Activated CD8-positive, alpha-beta memory T cell treated with anti-CD3 and anti-CD28 coated beads for 36 hours (primary cell): Measurements from ENCODE around the gene TRIM17. TPM values are rescaled to one million over a fixed set of nuclear protein-coding genes. Genes with fewer than 3 reads are reported as not detected.

Source experiments
- CTCF ChIA-PET: fragments of 350-600 bp; sonication (Branson Sonifier 250); formaldehyde crosslinking; loops from one replicate; lab custom pipeline; 2021; ENCODE audit warnings: antibody characterized with exemption; lab: Charles Lee
- POLR2A ChIA-PET: fragments of 350-600 bp; sonication (Branson Sonifier 250); formaldehyde crosslinking; loops from one replicate; lab custom pipeline; 2021; ENCODE audit warnings: antibody characterized with exemption; lab: Charles Lee
- total RNA-seq, 2 experiments: library from RNA; stranded (reverse); gene quantifications; one replicate each; pipeline ENCODE4 v1.2.3, GENCODE V29; 2021

TRIM17 gene
- total RNA-seq, 2 experiments from 2014 or later = 2.6 to 3.2 TPM

- ChIA-PET CTCF (no interaction called here), POLR2A (no interaction called here)
Measured at GRCh38 chr1:228408869-228409805, 7.5 kb downstream of the TRIM17 start.

- ChIA-PET POLR2A (interaction anchor here (2.1 kb wide), 1 partner anchor 49 kb away, joined by 14 read pairs; a partner anchor contains a TSS), CTCF (no interaction called here)
Measured at GRCh38 chr1:228408041-228408868, 8.4 kb downstream of the TRIM17 start.

GRCh38 chr1:228407106-228408040, 9.3 kb downstream of the TRIM17 start:
- ChIA-PET POLR2A (interaction anchor here (0.7 to 3.0 kb wide), 14 partner anchors 8 to 1799 kb away, joined by 3 to 19 read pairs (median 6); a partner anchor contains a TSS), CTCF (interaction anchor here (1.1 to 1.5 kb wide), 3 partner anchors 50 to 193 kb away, joined by 5 read pairs; a partner anchor contains a TSS)

- CTCF ChIA-PET = interaction anchor here (1.2 to 1.5 kb wide), 2 partner anchors 13 to 52 kb away, joined by 3 to 5 read pairs; a partner anchor contains a TSS
- POLR2A ChIA-PET = interaction anchor here (0.9 to 3.0 kb wide), 5 partner anchors 52 to 239 kb away, joined by 3 to 19 read pairs (median 5); a partner anchor contains a TSS
Measured at GRCh38 chr1:228405979-228406228, 10.8 kb downstream of the TRIM17 start.

- POLR2A ChIA-PET = interaction anchor here (0.5 to 3.0 kb wide), 6 partner anchors 10 to 169 kb away, joined by 3 to 19 read pairs (median 5); a partner anchor contains a TSS
- CTCF ChIA-PET = interaction anchor here (0.8 to 1.5 kb wide), 3 partner anchors 13 to 52 kb away, joined by 3 to 5 read pairs (median 4); a partner anchor contains a TSS
Measured at GRCh38 chr1:228405200-228405978, 11.3 kb downstream of the TRIM17 start.

GRCh38 chr1:228404107-228404720, 12.4 kb downstream of the TRIM17 start:
- ChIA-PET POLR2A (interaction anchor here (1.6 to 1.7 kb wide), 2 partner anchors 53 to 54 kb away, joined by 4 to 5 read pairs; a partner anchor contains a TSS), CTCF (interaction anchor here (1.2 kb wide), 1 partner anchor 16 kb away, joined by 3 read pairs; no protein-coding TSS in a partner anchor)

GRCh38 chr1:228403231-228403631, 13.4 kb downstream of the TRIM17 start:
- POLR2A ChIA-PET = interaction anchor here (1.0 kb wide), 1 partner anchor 54 kb away, joined by 3 read pairs; a partner anchor contains a TSS
- CTCF ChIA-PET = interaction anchor here (1.2 kb wide), 1 partner anchor 15 kb away, joined by 3 read pairs; no protein-coding TSS in a partner anchor

GRCh38 chr1:228402641-228403025, 14.0 kb downstream of the TRIM17 start:
- ChIA-PET POLR2A (interaction anchor here (0.7 to 1.0 kb wide), 2 partner anchors 55 to 262 kb away, joined by 3 read pairs; partner anchors contain the start of gene GUK1), CTCF (no interaction called here)

- ChIA-PET POLR2A (interaction anchor here (0.7 to 1.0 kb wide), 2 partner anchors 55 to 262 kb away, joined by 3 read pairs; partner anchors contain the start of gene GUK1), CTCF (no interaction called here)
Measured at GRCh38 chr1:228401782-228402640, 14.7 kb downstream of the TRIM17 start.

GRCh38 chr1:228400692-228401454, 15.8 kb downstream of the TRIM17 start:
- CTCF ChIA-PET = no interaction called here
- POLR2A ChIA-PET = no interaction called here

GRCh38 chr1:228400237-228400651, 16.4 kb downstream of the TRIM17 start:
- ChIA-PET CTCF (no interaction called here), POLR2A (interaction anchor here (0.6 kb wide), 1 partner anchor 11 kb away, joined by 3 read pairs; no protein-coding TSS in a partner anchor)

GRCh38 chr1:228399531-228400236, 17.0 kb downstream of the TRIM17 start:
- POLR2A ChIA-PET = interaction anchor here (0.6 kb wide), 1 partner anchor 10 kb away, joined by 3 read pairs; no protein-coding TSS in a partner anchor
- CTCF ChIA-PET = no interaction called here

- ChIA-PET CTCF (no interaction called here), POLR2A (no interaction called here)
Measured at GRCh38 chr1:228398741-228399461, 17.8 kb downstream of the TRIM17 start.

GRCh38 chr1:228397966-228398365, 18.7 kb downstream of the TRIM17 start:
- POLR2A ChIA-PET = interaction anchor here (0.5 kb wide), 1 partner anchor 37 kb away, joined by 3 read pairs; no protein-coding TSS in a partner anchor

More at GRCh38 chr1:228397966-228398365, 18.7 kb downstream of the TRIM17 start:
- CTCF ChIA-PET = no interaction called here
